ENCODE data around the gene ORAI1. TPM values are rescaled to one million over a fixed set of nuclear protein-coding genes. Genes with fewer than 3 reads are reported as not detected.

Gene ORAI1
- total RNA-seq (12.2 TPM), polyA plus RNA-seq (ENCODE audit: insufficient read depth in 1 of 8, insufficient read length in 8 of 8, low replicate concordance in 1 of 8) (10 to 100 TPM; 24.5 to 46.8 (median 41.4) TPM)
- long read RNA-seq, donor 1, transcript ORAI1-203 (2 exons, 2,138 nt) = major isoform, 16 of 16 reads
- long read RNA-seq, donor 1, partial matches to known transcripts = 0 of 16 reads
- long read RNA-seq, donor 1, other reads (novel, unspliced or antisense) = 0 of 16 reads
- long read RNA-seq, donor 2, partial matches to known transcripts = 0 of 4 reads
- long read RNA-seq, donor 2, other reads (novel, unspliced or antisense) = 0 of 4 reads
- long read RNA-seq, donor 3, transcript ORAI1-203 (2 exons, 2,138 nt) = major isoform, 30 of 46 reads
- long read RNA-seq, donor 3, partial matches to known transcripts = 16 of 46 reads
- long read RNA-seq, donor 3, other reads (novel, unspliced or antisense) = 0 of 46 reads
- long read RNA-seq, donor 4, transcript ORAI1-203 (2 exons, 2,138 nt) = major isoform, 30 of 30 reads
- long read RNA-seq, donor 4, partial matches to known transcripts = 0 of 30 reads
- long read RNA-seq, donor 4, other reads (novel, unspliced or antisense) = 0 of 30 reads
- long read RNA-seq, donor 5, transcript ORAI1-203 (2 exons, 2,138 nt) = major isoform, 37 of 37 reads
- long read RNA-seq, donor 5, partial matches to known transcripts = 0 of 37 reads
- long read RNA-seq, donor 5, other reads (novel, unspliced or antisense) = 0 of 37 reads
- long read RNA-seq, donor 6, transcript ORAI1-203 (2 exons, 2,138 nt) = major isoform, 53 of 53 reads
- long read RNA-seq, donor 6, partial matches to known transcripts = 0 of 53 reads
- long read RNA-seq, donor 6, other reads (novel, unspliced or antisense) = 0 of 53 reads
- long read RNA-seq, donor 7, transcript ORAI1-203 (2 exons, 2,138 nt) = major isoform, 27 of 27 reads
- long read RNA-seq, donor 7, partial matches to known transcripts = 0 of 27 reads
- long read RNA-seq, donor 7, other reads (novel, unspliced or antisense) = 0 of 27 reads
- long read RNA-seq, donor 8, transcript ORAI1-203 (2 exons, 2,138 nt) = major isoform, 12 of 12 reads
- long read RNA-seq, donor 8, partial matches to known transcripts = 0 of 12 reads
- long read RNA-seq, donor 8, other reads (novel, unspliced or antisense) = 0 of 12 reads
- long read RNA-seq, donor 9, transcript ORAI1-203 (2 exons, 2,138 nt) = major isoform, 33 of 39 reads
- long read RNA-seq, donor 9, partial matches to known transcripts = 6 of 39 reads
- long read RNA-seq, donor 9, other reads (novel, unspliced or antisense) = 0 of 39 reads
- long read RNA-seq, donor 10, transcript ORAI1-203 (2 exons, 2,138 nt) = major isoform, 30 of 52 reads
- long read RNA-seq, donor 10, partial matches to known transcripts = 22 of 52 reads
- long read RNA-seq, donor 10, other reads (novel, unspliced or antisense) = 0 of 52 reads
- long read RNA-seq, donor 11, transcript ORAI1-203 (2 exons, 2,138 nt) = major isoform, 35 of 42 reads
- long read RNA-seq, donor 11, partial matches to known transcripts = 7 of 42 reads
- long read RNA-seq, donor 11, other reads (novel, unspliced or antisense) = 0 of 42 reads

- peak; percentile 98 for DNase-seq
- under 1% methylated on average over 92 of the region's 92 CpGs for WGBS (ENCODE audit: insufficient coverage)
- Histone ChIP-seq H3K4me3 (ENCODE audit: low read length) (peak within 1 kb of the TSS; percentile 78), H3K36me3 (ENCODE audit: control insufficient read depth, insufficient read depth, low read length) (peaks cover 8% of the 10 kb centered on the region), H3K4me1 (ENCODE audit: control insufficient read depth, insufficient read depth, low read length) (peaks cover 41% of the 10 kb centered on the region), H3K27me3 (ENCODE audit: control insufficient read depth, insufficient read depth, low read length) (no peaks in the 10 kb centered on the region), H3K27ac (ENCODE audit: low read length) (peak within 1 kb of the TSS; percentile 94), H3K9me3 (replicated peaks; ENCODE audit: control insufficient read depth, low read depth, low read length) (no peaks in the 10 kb centered on the region)
These were observed at the start of gene ORAI1 for GRCh38 chr12:121626087-121626852. ORAI1 (plus strand) TSS chr12:121626530.

- Histone ChIP-seq H3K4me1 (ENCODE audit: control insufficient read depth, insufficient read depth, low read length) (peaks cover 57% of the 10 kb centered on the region), H3K27ac (ENCODE audit: low read length) (peak overlapping the region; percentile 45)
- DNase-seq = peak; percentile 79
These were observed 49.4 kb upstream of the ORAI1 start for GRCh38 chr12:121576851-121577391.

GRCh38 chr12:121577443-121578180, 48.7 kb upstream of the ORAI1 start:
- WGBS (ENCODE audit: insufficient coverage) = 65% methylated on average over 4 of the region's 10 CpGs
- peak overlapping the region; percentile 66 for H3K4me3 ChIP-seq (ENCODE audit: low read length)
- H3K4me1 ChIP-seq (ENCODE audit: control insufficient read depth, insufficient read depth, low read length) = peaks cover 63% of the 10 kb centered on the region
- H3K27me3 ChIP-seq (ENCODE audit: control insufficient read depth, insufficient read depth, low read length) = no peaks in the 10 kb centered on the region
- H3K9me3 ChIP-seq (replicated peaks; ENCODE audit: control insufficient read depth, low read depth, low read length) = no peaks in the 10 kb centered on the region
- H3K27ac ChIP-seq (ENCODE audit: low read length) = peak overlapping the region; percentile 6
- DNase-seq = no peak
- peaks cover 2% of the 10 kb centered on the region for H3K36me3 ChIP-seq (ENCODE audit: control insufficient read depth, insufficient read depth, low read length)

More at GRCh38 chr12:121576851-121577391, 49.4 kb upstream of the ORAI1 start:
- no peak overlapping the region for H3K4me3 ChIP-seq (ENCODE audit: low read length)
- H3K36me3 ChIP-seq (ENCODE audit: control insufficient read depth, insufficient read depth, low read length) = peaks cover 3% of the 10 kb centered on the region
- no peaks in the 10 kb centered on the region for H3K27me3 ChIP-seq (ENCODE audit: control insufficient read depth, insufficient read depth, low read length)
- no peaks in the 10 kb centered on the region for H3K9me3 ChIP-seq (replicated peaks; ENCODE audit: control insufficient read depth, low read depth, low read length)
- no CpG with 5 or more reads among the region's 4 CpGs for WGBS (ENCODE audit: insufficient coverage)

DNA sequence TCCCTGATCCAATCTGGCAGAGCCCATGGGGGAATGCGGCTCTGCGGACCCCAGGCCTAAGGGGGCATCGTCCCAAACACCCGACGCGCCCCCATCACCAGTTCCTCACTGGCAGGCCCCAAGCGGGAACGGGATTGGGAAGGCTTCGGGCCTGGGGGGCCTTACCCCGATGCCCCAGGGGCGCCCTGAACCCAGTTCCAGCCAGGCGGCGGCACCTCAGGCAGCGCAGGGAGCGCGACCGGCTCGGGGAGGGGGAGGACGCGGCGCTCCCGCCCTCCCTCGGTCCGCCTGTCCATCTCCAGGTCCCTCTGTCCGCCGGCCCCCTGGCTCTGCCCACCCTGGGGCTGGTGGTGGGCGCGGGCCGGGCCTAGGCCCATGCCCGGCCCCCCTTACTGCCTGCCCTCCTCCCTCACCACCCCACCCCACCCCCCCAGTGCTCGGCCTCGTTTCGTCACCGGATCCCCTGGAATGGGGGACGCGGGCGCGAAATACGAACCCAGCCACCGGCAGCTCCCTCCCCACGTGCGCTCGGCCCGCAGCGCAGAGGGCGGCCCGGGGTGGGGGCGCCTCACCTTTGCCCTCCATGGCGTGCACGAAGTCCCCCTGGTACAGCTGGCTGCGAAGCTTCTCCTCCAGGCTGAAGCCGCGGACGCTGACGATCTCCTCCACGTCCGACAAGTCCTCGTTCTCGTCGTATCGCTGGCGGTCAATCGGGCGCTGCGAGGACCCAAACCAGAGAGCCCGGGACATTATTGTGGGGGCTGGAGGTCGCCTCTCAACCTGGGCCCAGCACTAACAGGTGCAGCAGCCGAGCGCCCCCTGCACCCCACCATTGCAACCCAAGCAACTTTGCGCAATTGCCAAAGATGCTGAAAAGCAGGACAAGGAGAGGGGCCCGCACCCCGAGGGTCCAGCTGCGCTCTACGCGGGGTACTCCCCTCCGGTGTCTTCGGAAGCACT, 47.8 kb upstream of the ORAI1 start:
- no peaks in the 10 kb centered on the region for H3K27me3 ChIP-seq (ENCODE audit: control insufficient read depth, insufficient read depth, low read length)
- H3K27ac ChIP-seq (ENCODE audit: low read length) = no peak overlapping the region
- peak overlapping the region; percentile 66 for H3K4me3 ChIP-seq (ENCODE audit: low read length)
- H3K4me1 ChIP-seq (ENCODE audit: control insufficient read depth, insufficient read depth, low read length) = peaks cover 65% of the 10 kb centered on the region
- H3K36me3 ChIP-seq (ENCODE audit: control insufficient read depth, insufficient read depth, low read length) = peaks cover 2% of the 10 kb centered on the region
- peak; percentile 58 for DNase-seq
- 8% methylated on average over 69 of the region's 77 CpGs for WGBS (ENCODE audit: insufficient coverage)
- no peaks in the 10 kb centered on the region for H3K9me3 ChIP-seq (replicated peaks; ENCODE audit: control insufficient read depth, low read depth, low read length)

- WGBS (ENCODE audit: insufficient coverage) = under 1% methylated on average over 36 of the region's 53 CpGs
- peak overlapping the region; percentile 66 for H3K4me3 ChIP-seq (ENCODE audit: low read length)
- peak; percentile 57 for DNase-seq
- H3K27me3 ChIP-seq (ENCODE audit: control insufficient read depth, insufficient read depth, low read length) = no peaks in the 10 kb centered on the region
- H3K4me1 ChIP-seq (ENCODE audit: control insufficient read depth, insufficient read depth, low read length) = peaks cover 59% of the 10 kb centered on the region
- H3K36me3 ChIP-seq (ENCODE audit: control insufficient read depth, insufficient read depth, low read length) = peaks cover 2% of the 10 kb centered on the region
- H3K9me3 ChIP-seq (replicated peaks; ENCODE audit: control insufficient read depth, low read depth, low read length) = no peaks in the 10 kb centered on the region
- H3K27ac ChIP-seq (ENCODE audit: low read length) = peak overlapping the region; percentile 89
These were observed 47.0 kb upstream of the ORAI1 start for GRCh38 chr12:121579190-121579791.

DNA sequence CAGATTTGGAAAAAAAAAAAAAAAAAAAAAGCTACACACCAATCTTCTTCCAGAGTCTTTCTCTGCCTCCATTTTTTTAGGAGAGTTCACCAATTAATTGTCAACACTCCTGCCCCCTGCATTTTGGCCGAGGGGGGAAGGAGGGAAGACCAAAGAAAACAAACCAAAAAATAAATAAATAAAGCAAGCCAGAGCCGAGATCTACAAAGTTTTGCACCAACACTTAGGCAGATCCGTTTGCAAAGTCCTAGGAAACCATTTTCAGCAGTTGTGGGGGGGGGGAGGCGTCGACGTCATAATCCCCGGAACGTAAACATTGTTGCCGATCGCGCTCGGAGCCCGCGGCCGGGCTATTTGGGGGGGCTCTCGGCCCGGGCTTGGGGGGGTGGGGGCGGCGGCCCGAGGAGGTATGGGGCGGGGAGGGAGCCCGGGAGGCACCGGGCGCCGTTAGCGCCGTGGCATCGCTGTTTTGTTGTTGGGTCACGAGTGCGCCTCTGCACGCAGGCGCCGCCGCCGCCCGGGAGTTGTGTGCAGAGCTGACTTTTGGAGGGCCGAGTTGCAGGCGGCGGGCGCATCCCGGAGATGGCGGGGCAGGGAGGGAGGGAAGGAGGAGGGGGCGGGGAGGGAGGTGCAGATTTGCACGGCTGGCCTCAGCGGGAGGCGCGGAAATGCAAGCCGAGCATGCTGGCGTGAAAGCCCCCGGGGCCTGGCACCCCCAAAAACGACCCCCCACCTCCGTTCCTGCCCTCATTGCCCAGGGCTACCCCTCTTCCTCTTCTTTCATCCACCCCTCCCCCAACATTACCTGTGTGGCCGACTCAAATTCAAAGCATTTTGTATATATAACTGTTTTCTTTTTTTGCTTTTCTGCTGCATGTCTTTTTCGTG, 46.1 kb upstream of the ORAI1 start:
- H3K27ac ChIP-seq (ENCODE audit: low read length) = peak overlapping the region; percentile 89
- H3K4me3 ChIP-seq (ENCODE audit: low read length) = peak overlapping the region; percentile 66
- H3K9me3 ChIP-seq (replicated peaks; ENCODE audit: control insufficient read depth, low read depth, low read length) = no peaks in the 10 kb centered on the region
- H3K36me3 ChIP-seq (ENCODE audit: control insufficient read depth, insufficient read depth, low read length) = no peaks in the 10 kb centered on the region
- no peaks in the 10 kb centered on the region for H3K27me3 ChIP-seq (ENCODE audit: control insufficient read depth, insufficient read depth, low read length)
- WGBS (ENCODE audit: insufficient coverage) = 0% methylated on average over 17 of the region's 54 CpGs
- H3K4me1 ChIP-seq (ENCODE audit: control insufficient read depth, insufficient read depth, low read length) = peaks cover 55% of the 10 kb centered on the region
- peak; percentile 86 for DNase-seq
